ENCODE results near the gene SAMM50.

Gene SAMM50

GRCh38 chr22:44018594-44018993, 63.4 kb downstream of the SAMM50 start:
- no peak for TF ChIP-seq CTCF (IDR thresholded peaks at IDR 0.05; ENCODE audit: low read depth, low read length, missing control alignments)
- DNase-seq, result no peak
- H3K36me3 ChIP-seq (replicated peaks), result no peaks in the 10 kb centered on the region
- no peak overlapping the region for H3K27ac ChIP-seq
- no peak overlapping the region for H3K4me3 ChIP-seq (ENCODE audit: low read depth, low read length)
- in situ Hi-C loops (cut with HindIII; ENCODE audit: low pct_ligation_motif_present, low sequenced_read_pairs), result no loop called here
- H3K27me3 ChIP-seq (replicated peaks), result no peaks in the 10 kb centered on the region

GRCh38 chr22:44019416-44019815, 64.2 kb downstream of the SAMM50 start:
- TF ChIP-seq CTCF (IDR thresholded peaks at IDR 0.05; ENCODE audit: low read depth, low read length, missing control alignments), result no peak
- no peak for DNase-seq

GRCh38 chr22:44019846-44020245, 64.6 kb downstream of the SAMM50 start:
- Histone ChIP-seq H3K4me3 (ENCODE audit: low read depth, low read length) (no peak overlapping the region), H3K27me3 (replicated peaks) (no peaks in the 10 kb centered on the region), H3K27ac (no peak overlapping the region), H3K36me3 (replicated peaks) (no peaks in the 10 kb centered on the region)
- in situ Hi-C loops (cut with HindIII; ENCODE audit: low pct_ligation_motif_present, low sequenced_read_pairs), result no loop called here
- no peak for DNase-seq
- no peak for TF ChIP-seq CTCF (IDR thresholded peaks at IDR 0.05; ENCODE audit: low read depth, low read length, missing control alignments)

More at GRCh38 chr22:44019416-44019815, 64.2 kb downstream of the SAMM50 start:
- Histone ChIP-seq H3K27me3 (replicated peaks) (no peaks in the 10 kb centered on the region), H3K36me3 (replicated peaks) (no peaks in the 10 kb centered on the region), H3K4me3 (ENCODE audit: low read depth, low read length) (no peak overlapping the region), H3K27ac (no peak overlapping the region)
- in situ Hi-C loops (cut with HindIII; ENCODE audit: low pct_ligation_motif_present, low sequenced_read_pairs), result no loop called here

- Histone ChIP-seq H3K4me3 (ENCODE audit: low read depth, low read length) (no peak overlapping the region), H3K27me3 (replicated peaks) (no peaks in the 10 kb centered on the region), H3K27ac (peak overlapping the region; percentile 92), H3K36me3 (replicated peaks) (no peaks in the 10 kb centered on the region)
- TF ChIP-seq CTCF (IDR thresholded peaks at IDR 0.05; ENCODE audit: low read depth, low read length, missing control alignments), result no peak
- DNase-seq, result no peak
- in situ Hi-C loops (cut with HindIII; ENCODE audit: low pct_ligation_motif_present, low sequenced_read_pairs), result no loop called here
Observed at GRCh38 chr22:44020981-44021380, 65.7 kb downstream of the SAMM50 start.

GRCh38 chr22:44023404-44024287, 68.4 kb downstream of the SAMM50 start:
- Histone ChIP-seq H3K27ac (peak overlapping the region; percentile 87), H3K4me3 (ENCODE audit: low read depth, low read length) (peak overlapping the region; percentile 62), H3K27me3 (replicated peaks) (no peaks in the 10 kb centered on the region), H3K36me3 (replicated peaks) (no peaks in the 10 kb centered on the region)
- TF ChIP-seq CTCF (IDR thresholded peaks at IDR 0.05; ENCODE audit: low read depth, low read length, missing control alignments), result no peak
- no peak for DNase-seq
- in situ Hi-C loops (cut with HindIII; ENCODE audit: low pct_ligation_motif_present, low sequenced_read_pairs), result no loop called here

Data from brain microvascular endothelial cell (primary cell).